Psoas muscle (tissue), 8 donors: ENCODE data around the gene HNF1A. TPM values are rescaled to one million over a fixed set of nuclear protein-coding genes. Genes with fewer than 3 reads are reported as not detected.

Source experiments
- ATAC-seq, 4 donors: fragments of 200-7000 bp; cut with Tn5 transposase; one replicate each; pipeline ENCODE4 v1.9.1; 2020; ENCODE audit warnings: moderate library complexity in 3 of 4, mild to moderate bottlenecking in 2 of 4
- DNase-seq, 2 donors: peaks; one replicate each; pipeline ENCODE4 v3.0.0-alpha.2; 2020
- H3K27ac ChIP-seq: fragments of 200-600 bp; one replicate; pipeline ENCODE4 v1.8.0; 2022
- H3K27me3 ChIP-seq, 3 donors: fragments of 200-600 bp in 1 of 3; one replicate each; pipeline versions ENCODE4 v1.6.1 to v1.8.0; 2013 to 2022; ENCODE audit warnings: low read length in 2 of 3, mild to moderate bottlenecking in 2 of 3, moderate library complexity in 1 of 3; ENCODE audit not compliant: insufficient read depth in 3 of 3
- H3K36me3 ChIP-seq, 2 donors: fragments of 200-600 bp in 1 of 2; one replicate each; pipeline versions ENCODE4 v1.6.1 to v1.8.0; 2013 to 2022; ENCODE audit warnings: low read depth in 1 of 2, mild to moderate bottlenecking in 1 of 2, moderate library complexity in 1 of 2; ENCODE audit not compliant: insufficient read depth in 1 of 2
- H3K4me1 ChIP-seq: fragments of 200-600 bp; one replicate; pipeline ENCODE4 v1.8.0; 2022
- H3K4me3 ChIP-seq: fragments of 200-600 bp; one replicate; pipeline ENCODE4 v1.8.0; 2022; ENCODE audit warnings: mild to moderate bottlenecking
- H3K9me3 ChIP-seq: fragments of 200-600 bp; one replicate; pipeline ENCODE4 v1.8.0; 2022
- CTCF ChIP-seq: fragments of 200-600 bp; IDR thresholded peaks from one replicate; pipeline ENCODE4 v1.8.0; 2022; ENCODE audit warnings: antibody characterized with exemption
- WGBS, 3 donors: extraction: QIAGEN DNeasy Blood & Tissue Kit; methylation state at CpG; one replicate each; pipeline versions ENCODE4 v1.1.6 to v1.1.7; 2013; 5-methylcytosine and 5-hydroxymethylcytosine counted together
- intact Hi-C, 2 donors: fragments of 100-400 bp; cut with DNase I; formaldehyde crosslinking; loops; one replicate each; pipeline versions ENCODE4 v1.11.0 to v1.14.2; 2022
- polyA plus RNA-seq, 3 donors: library from polyadenylated mRNA; stranded (reverse); fragments of 200-250 nt; gene quantifications; one replicate each; pipeline ENCODE4 v1.2.3, GENCODE V29; 2013
- total RNA-seq, 4 donors: library from RNA; stranded (reverse); fragmentation: NEBNext Ultra II Directional in 2 of 4; extraction: Animal tissue kit (Norgen Biotek cat#: 25700) in 2 of 4; gene quantifications; one replicate each; pipeline versions ENCODE4 v1.2.1 to v1.2.4, GENCODE V29; 2021 to 2023
- donor health status: healthy with polysubstance abuse.
- donor health status: DM: no; HTN: no; CAD: no; lungs with moderate emphysema.
- donor health status: Bipolar disorder and iron deficiency.
- donor health status: healthy.
- donor health status: DM: yes; HTN: yes; CAD: no.
- donor health status: DM: no; HTN: no; CAD: no.
- donor health status: DM: no; HTN: no; CAD: no.
- donor health status: DM: yes; HTN: yes; CAD: no.

Gene HNF1A
- total and polyA plus RNA-seq, 7 donors: 0.07 to 0.18 TPM; not detected in 5

- intact Hi-C loops: no loop called here
- Histone ChIP-seq H3K36me3 (no peaks in the 10 kb centered on the region), H3K27ac (no peak overlapping the region), H3K4me3 (no peak overlapping the region), H3K27me3 (peaks cover 0 to 3% (median 2%) of the 10 kb centered on the region in 3 donors), H3K4me1 (no peaks in the 10 kb centered on the region), H3K9me3 (no peaks in the 10 kb centered on the region)
- 44 to 58% (median 45%) methylated on average over 8 to 9 of the region's 9 CpGs for WGBS, 3 donors
- DNase-seq (no peak), ATAC-seq (no peak)
- TF ChIP-seq CTCF: no peak
Measured at GRCh38 chr12:120932956-120933526, 45.3 kb upstream of the HNF1A start.

- intact Hi-C loops: no loop called here
- H3K9me3 ChIP-seq: no peaks in the 10 kb centered on the region
- TF ChIP-seq CTCF: no peak
- H3K36me3 ChIP-seq: no peaks in the 10 kb centered on the region
- ATAC-seq: no peak
- WGBS, 3 donors: 71 to 78% (median 76%) methylated on average over 6 of the region's 6 CpGs
- no peak for DNase-seq
- H3K27ac ChIP-seq: no peak overlapping the region
- peaks cover 0 to 3% (median 3%) of the 10 kb centered on the region in 3 donors for H3K27me3 ChIP-seq
- no peak overlapping the region for H3K4me3 ChIP-seq
- no peaks in the 10 kb centered on the region for H3K4me1 ChIP-seq
Measured at GRCh38 chr12:120933786-120934185, 44.6 kb upstream of the HNF1A start.

GRCh38 chr12:120936197-120936596, 42.1 kb upstream of the HNF1A start:
- no peak for TF ChIP-seq CTCF
- no peaks in the 10 kb centered on the region for H3K36me3 ChIP-seq
- no peak overlapping the region for H3K4me3 ChIP-seq
- no peak overlapping the region for H3K27ac ChIP-seq
- 37 to 80% (median 48%) methylated on average over 2 of the region's 2 CpGs for WGBS, 3 donors
- no peak for ATAC-seq
- intact Hi-C loops: no loop called here
- peaks cover 0 to 5% (median 3%) of the 10 kb centered on the region in 3 donors for H3K27me3 ChIP-seq
- H3K4me1 ChIP-seq: no peaks in the 10 kb centered on the region
- DNase-seq: peak in 1 of 2 donors; percentile 18
- H3K9me3 ChIP-seq: no peaks in the 10 kb centered on the region

GRCh38 chr12:120938496-120938895, 39.8 kb upstream of the HNF1A start:
- no peaks in the 10 kb centered on the region for H3K4me1 ChIP-seq
- peak in 1 of 2 donors; percentile 2 for DNase-seq
- 71 to 81% (median 72%) methylated on average over 3 of the region's 3 CpGs for WGBS, 3 donors
- intact Hi-C loops: no loop called here
- no peak for ATAC-seq
- H3K9me3 ChIP-seq: no peaks in the 10 kb centered on the region
- peaks cover 0 to 5% (median 3%) of the 10 kb centered on the region in 3 donors for H3K27me3 ChIP-seq
- no peak overlapping the region for H3K4me3 ChIP-seq
- no peaks in the 10 kb centered on the region for H3K36me3 ChIP-seq
- H3K27ac ChIP-seq: no peak overlapping the region
- TF ChIP-seq CTCF: no peak

- intact Hi-C loops: no loop called here
- DNase-seq: peak; percentile 18 to 57
- 20 to 32% (median 27%) methylated on average over 3 of the region's 3 CpGs for WGBS, 3 donors
- no peak for TF ChIP-seq CTCF
- Histone ChIP-seq H3K9me3 (no peaks in the 10 kb centered on the region), H3K36me3 (no peaks in the 10 kb centered on the region), H3K27me3 (peaks cover 0 to 5% (median 3%) of the 10 kb centered on the region in 3 donors), H3K4me3 (no peak overlapping the region), H3K27ac (no peak overlapping the region), H3K4me1 (no peaks in the 10 kb centered on the region)
- no peak for ATAC-seq
Measured at GRCh38 chr12:120939523-120939922, 38.8 kb upstream of the HNF1A start.
